Peyer's patch (tissue), 4 donors: ENCODE measurements around the gene DDX4. TPM values are rescaled to one million over a fixed set of nuclear protein-coding genes. Genes with fewer than 3 reads are reported as not detected.

ENCODE experiments used
- DNase-seq, 3 donors: peaks; one replicate each; pipeline ENCODE4 v3.0.0-alpha.2; 2017 to 2019
- H3K27ac ChIP-seq, 4 donors: fragments of 200-600 bp; sonication (generic); one replicate each; pipeline ENCODE4 v1.5.1; 2016 to 2019
- H3K27me3 ChIP-seq, 2 donors: fragments of 200-600 bp; sonication (generic); one replicate each; pipeline ENCODE4 v1.5.1; 2019
- H3K36me3 ChIP-seq, 3 donors: fragments of 200-600 bp; sonication (generic); one replicate each; pipeline ENCODE4 v1.5.1; 2016 to 2019
- H3K4me1 ChIP-seq, 4 donors: fragments of 200-600 bp; sonication (generic); one replicate each; pipeline ENCODE4 v1.5.1; 2016 to 2019
- H3K4me3 ChIP-seq, 4 donors: fragments of 200-600 bp; sonication (generic); 1 replicate in 3 of 4; 2 replicates in 1 of 4; pipeline ENCODE4 v1.5.1; 2016 to 2019; ENCODE audit warnings: mild to moderate bottlenecking in 1 of 4
- H3K9me3 ChIP-seq, 4 donors: fragments of 200-600 bp; sonication (generic); one replicate each; pipeline ENCODE4 v1.5.1; 2016 to 2019; ENCODE audit warnings: mild to moderate bottlenecking in 1 of 4
- POLR2A ChIP-seq, 2 donors: fragments of 450-650 bp; IDR thresholded peaks; one replicate each; pipeline ENCODE4 v1.5.1; 2017; ENCODE audit warnings: antibody characterized with exemption in 2 of 2, mild to moderate bottlenecking in 2 of 2, moderate library complexity in 2 of 2
- total RNA-seq, 4 donors: library from RNA; depleted of rRNA; stranded (reverse); fragments of >200 nt; gene quantifications; one replicate each; pipeline ENCODE4 v1.1.0, GENCODE V29; 2016
- TF ChIP-seq, protein P1 (sequence below), 6 experiments: fragments of 450-650 bp in 4 of 6; fragments of 200-600 bp in 2 of 6; sonication (generic) in 1 of 6; IDR thresholded peaks; one replicate each; pipeline ENCODE4 v1.5.1; 2017 to 2019; ENCODE audit warnings: antibody characterized with exemption in 6 of 6, mild to moderate bottlenecking in 3 of 6, moderate library complexity in 1 of 6

DDX4 gene
- total RNA-seq, 4 donors from 2014 or later, result not detected

DNA sequence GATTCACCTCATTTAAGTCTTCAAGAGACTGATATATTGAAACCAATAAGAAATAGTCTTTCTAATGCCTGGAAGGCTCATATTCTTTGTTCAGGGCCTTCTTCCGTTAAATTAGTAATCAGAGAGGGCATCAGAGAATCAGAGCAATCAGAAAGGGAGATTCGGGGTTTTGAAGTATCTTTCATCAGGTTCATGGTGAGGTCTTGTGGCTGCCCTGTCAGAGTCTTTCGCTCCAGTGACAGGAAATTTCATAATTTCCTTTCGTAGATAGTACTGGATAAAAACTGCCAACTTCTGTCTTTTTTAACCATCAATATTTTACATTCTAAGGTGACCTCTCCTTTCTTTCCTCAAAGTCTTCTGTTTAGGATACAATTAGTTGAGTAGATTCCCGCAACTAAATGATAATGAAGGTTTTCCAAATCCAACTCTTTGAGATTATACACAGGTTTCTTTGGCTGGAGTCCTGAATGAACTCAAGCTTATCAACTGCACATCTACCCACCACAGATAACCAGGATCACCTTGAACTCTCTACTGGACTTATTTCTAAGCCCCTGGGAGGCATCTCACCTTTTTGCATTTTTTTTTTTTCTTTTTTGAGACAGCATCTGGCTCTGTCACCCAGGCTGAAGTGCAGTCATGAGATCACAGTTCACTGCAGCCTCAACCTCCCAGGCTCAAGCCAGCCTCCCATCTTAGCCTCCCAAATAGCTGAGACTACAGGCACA, 118.8 kb downstream of the DDX4 start:
- no peak overlapping the region for H3K4me3 ChIP-seq
- TF ChIP-seq, protein P1, sequence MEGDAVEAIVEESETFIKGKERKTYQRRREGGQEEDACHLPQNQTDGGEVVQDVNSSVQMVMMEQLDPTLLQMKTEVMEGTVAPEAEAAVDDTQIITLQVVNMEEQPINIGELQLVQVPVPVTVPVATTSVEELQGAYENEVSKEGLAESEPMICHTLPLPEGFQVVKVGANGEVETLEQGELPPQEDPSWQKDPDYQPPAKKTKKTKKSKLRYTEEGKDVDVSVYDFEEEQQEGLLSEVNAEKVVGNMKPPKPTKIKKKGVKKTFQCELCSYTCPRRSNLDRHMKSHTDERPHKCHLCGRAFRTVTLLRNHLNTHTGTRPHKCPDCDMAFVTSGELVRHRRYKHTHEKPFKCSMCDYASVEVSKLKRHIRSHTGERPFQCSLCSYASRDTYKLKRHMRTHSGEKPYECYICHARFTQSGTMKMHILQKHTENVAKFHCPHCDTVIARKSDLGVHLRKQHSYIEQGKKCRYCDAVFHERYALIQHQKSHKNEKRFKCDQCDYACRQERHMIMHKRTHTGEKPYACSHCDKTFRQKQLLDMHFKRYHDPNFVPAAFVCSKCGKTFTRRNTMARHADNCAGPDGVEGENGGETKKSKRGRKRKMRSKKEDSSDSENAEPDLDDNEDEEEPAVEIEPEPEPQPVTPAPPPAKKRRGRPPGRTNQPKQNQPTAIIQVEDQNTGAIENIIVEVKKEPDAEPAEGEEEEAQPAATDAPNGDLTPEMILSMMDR (IDR thresholded peaks at IDR 0.05), result no peak
- TF ChIP-seq POLR2A (IDR thresholded peaks at IDR 0.05), result no peak
- no peaks in the 10 kb centered on the region for H3K4me1 ChIP-seq
- H3K27me3 ChIP-seq, result no peaks in the 10 kb centered on the region
- no peak overlapping the region for H3K27ac ChIP-seq
- H3K36me3 ChIP-seq, result no peaks in the 10 kb centered on the region
- DNase-seq, result no peak
- no peaks in the 10 kb centered on the region for H3K9me3 ChIP-seq

DNA sequence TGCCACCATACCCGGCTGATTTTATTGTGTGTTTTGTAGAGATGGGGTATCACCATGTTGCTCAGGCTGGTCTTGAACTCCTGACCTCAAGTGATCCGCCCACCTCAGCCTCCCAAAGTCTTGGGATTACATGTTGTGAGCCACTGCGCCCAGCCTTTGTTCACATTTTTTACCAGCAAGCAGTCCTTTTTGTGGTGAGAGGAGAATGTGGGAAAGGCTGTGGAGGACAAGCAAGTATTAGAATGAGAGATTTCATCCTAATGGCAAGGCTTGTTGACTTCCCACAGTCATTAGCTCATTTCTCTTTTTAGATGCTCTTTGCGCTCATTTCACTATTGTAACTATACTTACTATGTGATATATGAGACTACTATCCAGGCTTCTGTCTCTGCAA, 119.4 kb downstream of the DDX4 start:
- no peaks in the 10 kb centered on the region for H3K9me3 ChIP-seq
- no peaks in the 10 kb centered on the region for H3K36me3 ChIP-seq
- no peaks in the 10 kb centered on the region for H3K4me1 ChIP-seq
- no peak for DNase-seq
- no peak overlapping the region for H3K27ac ChIP-seq
- H3K4me3 ChIP-seq, result no peak overlapping the region
- no peaks in the 10 kb centered on the region for H3K27me3 ChIP-seq
- no peak for TF ChIP-seq POLR2A (IDR thresholded peaks at IDR 0.05)
- TF ChIP-seq, protein P1 (IDR thresholded peaks at IDR 0.05), result no peak

DNA sequence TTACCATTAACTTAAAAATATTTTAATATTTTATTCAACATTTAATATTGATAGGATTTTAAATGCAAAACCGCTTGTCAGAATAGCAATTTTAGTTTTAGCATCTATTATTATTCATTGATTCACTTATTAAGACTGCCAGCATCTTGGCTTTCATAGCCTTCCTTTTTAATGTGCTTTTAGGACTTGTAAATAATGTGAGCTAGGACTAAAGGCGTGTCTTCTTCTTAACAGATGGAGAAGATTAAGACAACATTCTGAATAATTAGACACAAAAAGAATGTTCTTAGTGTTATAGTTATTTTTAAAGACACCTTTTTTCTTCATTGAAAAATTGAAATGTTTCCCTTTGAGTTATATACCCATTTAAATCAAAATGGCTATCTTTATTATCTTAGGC, 120.2 kb downstream of the DDX4 start:
- H3K36me3 ChIP-seq, result no peaks in the 10 kb centered on the region
- no peak for DNase-seq
- H3K9me3 ChIP-seq, result no peaks in the 10 kb centered on the region
- H3K27me3 ChIP-seq, result no peaks in the 10 kb centered on the region
- H3K4me3 ChIP-seq, result no peak overlapping the region
- no peaks in the 10 kb centered on the region for H3K4me1 ChIP-seq
- TF ChIP-seq, protein P1 (IDR thresholded peaks at IDR 0.05), result no peak
- TF ChIP-seq POLR2A (IDR thresholded peaks at IDR 0.05), result no peak
- H3K27ac ChIP-seq, result no peak overlapping the region

DNA sequence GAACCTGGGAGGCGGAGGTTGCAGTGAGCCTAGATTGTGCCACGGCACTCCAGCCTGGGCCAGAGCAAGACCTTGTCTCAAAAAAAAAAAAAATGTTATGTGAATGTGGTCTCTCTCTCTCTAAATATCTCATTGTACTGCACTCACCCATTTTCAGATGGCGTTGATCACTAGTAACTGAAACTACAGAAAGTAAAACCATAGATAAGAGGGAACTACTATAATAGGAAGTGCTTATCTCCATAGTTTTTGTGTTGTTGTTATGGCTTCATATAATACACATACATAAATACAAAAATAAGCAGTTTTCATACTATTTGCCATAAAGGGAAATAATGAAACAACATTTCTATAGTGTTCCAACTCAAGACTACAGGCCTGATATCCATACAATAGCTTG, 122.4 kb downstream of the DDX4 start:
- Histone ChIP-seq H3K4me3 (no peak overlapping the region), H3K36me3 (no peaks in the 10 kb centered on the region), H3K9me3 (no peaks in the 10 kb centered on the region), H3K27me3 (no peaks in the 10 kb centered on the region), H3K27ac (no peak overlapping the region), H3K4me1 (no peaks in the 10 kb centered on the region)
- TF ChIP-seq POLR2A (IDR thresholded peaks at IDR 0.05), result no peak
- TF ChIP-seq, protein P1 (IDR thresholded peaks at IDR 0.05), result no peak
- no peak for DNase-seq

DNA sequence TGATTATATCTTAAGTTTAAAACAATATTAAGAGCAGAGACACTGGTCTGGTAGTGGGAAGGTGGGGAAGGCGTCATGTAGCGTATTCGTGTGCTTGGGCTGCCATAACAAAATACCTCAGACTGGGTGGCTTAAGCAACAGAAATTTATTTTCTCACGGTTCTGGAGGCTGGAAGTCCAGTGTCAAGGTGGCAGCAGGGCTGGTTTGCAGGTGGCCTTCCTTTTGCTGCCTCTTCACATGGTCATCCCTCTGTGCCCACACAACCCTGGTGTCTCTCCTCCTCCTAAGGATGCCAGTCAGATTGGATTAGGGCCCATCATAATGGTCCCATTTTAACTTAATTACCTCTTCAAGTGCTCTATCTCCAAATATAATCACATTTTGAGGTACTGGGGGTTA, 122.8 kb downstream of the DDX4 start:
- H3K4me3 ChIP-seq, result no peak overlapping the region
- no peaks in the 10 kb centered on the region for H3K9me3 ChIP-seq
- H3K27me3 ChIP-seq, result no peaks in the 10 kb centered on the region
- no peaks in the 10 kb centered on the region for H3K4me1 ChIP-seq
- no peaks in the 10 kb centered on the region for H3K36me3 ChIP-seq
- no peak overlapping the region for H3K27ac ChIP-seq
- TF ChIP-seq, protein P1 (IDR thresholded peaks at IDR 0.05), result no peak
- TF ChIP-seq POLR2A (IDR thresholded peaks at IDR 0.05), result no peak
- no peak for DNase-seq
